Choroid plexus epithelial cell (primary cell): Measurements from ENCODE around the gene CHML.

ENCODE experiments used
- DNase-seq: peaks from one replicate; pipeline ENCODE4 v3.0.0-alpha.2; 2010; ENCODE audit warnings: low read depth
- H3K4me3 ChIP-seq: 2 replicates; pipeline ENCODE4 v1.5.1; 2011; ENCODE audit warnings: low read depth, mild to moderate bottlenecking, control low read depth, low read length, moderate library complexity
- CTCF ChIP-seq: conservative IDR thresholded peaks from 2 replicates; pipeline ENCODE4 v1.5.1; 2011; ENCODE audit warnings: low read depth, mild to moderate bottlenecking, control low read depth, inconsistent platforms, low read length, moderate library complexity

The CHML gene

GRCh38 chr1:241636291-241636690, 3.9 kb downstream of the CHML start:
- TF ChIP-seq CTCF: no peak
- no peak overlapping the region for H3K4me3 ChIP-seq

GRCh38 chr1:241635556-241636152, 4.5 kb downstream of the CHML start:
- H3K4me3 ChIP-seq: no peak overlapping the region
- TF ChIP-seq CTCF: no peak
- no peak for DNase-seq

More at GRCh38 chr1:241636291-241636690, 3.9 kb downstream of the CHML start:
- DNase-seq: no peak

GRCh38 chr1:241632987-241633386, 7.2 kb downstream of the CHML start:
- no peak for DNase-seq
- no peak overlapping the region for H3K4me3 ChIP-seq
- TF ChIP-seq CTCF: no peak

- H3K4me3 ChIP-seq: no peak overlapping the region
- DNase-seq: no peak
- no peak for TF ChIP-seq CTCF
Observed at GRCh38 chr1:241631674-241632073, 8.5 kb downstream of the CHML start.

- no peak overlapping the region for H3K4me3 ChIP-seq
- no peak for DNase-seq
- no peak for TF ChIP-seq CTCF
Observed at GRCh38 chr1:241630899-241631298, 9.3 kb downstream of the CHML start.

- no peak overlapping the region for H3K4me3 ChIP-seq
Observed at GRCh38 chr1:241630476-241630875, 9.7 kb downstream of the CHML start.

More at GRCh38 chr1:241630476-241630875, 9.7 kb downstream of the CHML start:
- no peak for TF ChIP-seq CTCF
- no peak for DNase-seq
